ENCODE results near the gene PLIN3. TPM values are rescaled to one million over a fixed set of nuclear protein-coding genes. Genes with fewer than 3 reads are reported as not detected.

Gene PLIN3
- total and polyA plus RNA-seq, 2 experiments from 2014 or later: 38.0 to 59.9 TPM

- Histone ChIP-seq H3K9me2 (ENCODE audit: insufficient read depth) (no peaks in the 10 kb centered on the region), H3K4me2 (peak within 1 kb of the TSS; percentile 88), H3F3A (replicated peaks; ENCODE audit: low read depth) (no peaks in the 10 kb centered on the region), H2AFZ (no peak within 1 kb of the TSS), H3K79me2 (replicated peaks; ENCODE audit: insufficient read depth) (peaks cover 35% of the 10 kb centered on the region), H3K27ac (ENCODE audit: low read depth) (no peak within 1 kb of the TSS), H4K20me1 (replicated peaks; ENCODE audit: insufficient read depth) (no peaks in the 10 kb centered on the region), H3K4me1 (ENCODE audit: insufficient read depth) (peaks cover 3% of the 10 kb centered on the region; the same call in 1 of the 2 replicates), H3K4me3 (peak within 1 kb of the TSS; percentile 67), H3K36me3 (ENCODE audit: insufficient read depth) (no peaks in the 10 kb centered on the region), H3K27me3 (ENCODE audit: insufficient read depth) (no peaks in the 10 kb centered on the region)
- Mint-ChIP-seq H3K9me3 (no peaks in the 10 kb centered on the region), H3K27ac (peak within 1 kb of the TSS; percentile 92), H3K4me1 (peaks cover 7% of the 10 kb centered on the region; the same call in 2 of the 3 replicates), H3K36me3 (ENCODE audit: low read depth) (peaks cover 42% of the 10 kb centered on the region), H3K4me3 (peak within 1 kb of the TSS; percentile 85), H3K27me3 (ENCODE audit: insufficient read depth, low read depth, poor library complexity) (peaks cover 13% of the 10 kb centered on the region)
- peak; percentile 98 for ATAC-seq
- TF ChIP-seq ZNF331 (CRISPR knock-in tag; IDR thresholded peaks at IDR 0.05; ENCODE audit: low read depth): no peak; the same call in 1 of the 2 replicates
- peak; percentile 99 for TF ChIP-seq CREB1 (CRISPR knock-in tag; IDR thresholded peaks at IDR 0.05; ENCODE audit: low read depth)
- no peak for TF ChIP-seq EZH2phosphoT487 (IDR thresholded peaks at IDR 0.05; ENCODE audit: unreplicated experiment)
- peak; percentile 96 to 98 for TF ChIP-seq CTCF (conservative IDR thresholded peaks at IDR 0.05; ENCODE audit: low read depth in 2 of 2)
- TF ChIP-seq EZH2 (IDR thresholded peaks at IDR 0.05; ENCODE audit: low read depth, unreplicated experiment): no peak
- no peak for TF ChIP-seq REST (IDR thresholded peaks at IDR 0.05; ENCODE audit: unreplicated experiment)
- TF ChIP-seq STAT1 (IDR thresholded peaks at IDR 0.05; ENCODE audit: unreplicated experiment): no peak
- TF ChIP-seq ZNF462 (CRISPR knock-in tag; IDR thresholded peaks at IDR 0.05): no peak
- no peak for TF ChIP-seq NANOG (IDR thresholded peaks at IDR 0.05; ENCODE audit: borderline replicate concordance)
- no peak for TF ChIP-seq JUNB (IDR thresholded peaks at IDR 0.05; ENCODE audit: unreplicated experiment)
- TF ChIP-seq ETS1 (IDR thresholded peaks at IDR 0.05): peak; percentile 100
- peak; percentile 60 for TF ChIP-seq POLR2AphosphoS5 (IDR thresholded peaks at IDR 0.05; ENCODE audit: low read depth)
- peak; percentile 97; the same call in 1 of the 2 replicates for TF ChIP-seq ZNF114 (CRISPR knock-in tag; IDR thresholded peaks at IDR 0.05)
- DNase-seq (ENCODE audit: low spot score): peak; percentile 100
Measured at GRCh38 chr19:4791183-4792018, 76.1 kb downstream of the PLIN3 start, which contains the start of gene FEM1A. Gene FEM1A (plus strand): TSS chr19:4791734. CDS start chr19:4791855, 121 bp downstream.

Data from GM23338 (cell line).